Measurements from ENCODE around the gene PAH. TPM values are rescaled to one million over a fixed set of nuclear protein-coding genes. Genes with fewer than 3 reads are reported as not detected.

The PAH gene
- total and polyA plus RNA-seq, 10 of the 15 experiments (the other 5 are each of a cell fraction or from before 2014, with no cell fraction given) = 0.20 to 4.8 (median 0.55) TPM; not detected in 1

GRCh38 chr12:102903337-102904007, 13.6 kb downstream of the PAH start (continued):
- peak; percentile 52; the same call in 1 of the 2 replicates for TF ChIP-seq ZNF687 (IDR thresholded peaks at IDR 0.05)

- ChIA-PET SMC1A (ENCODE audit: uncharacterized antibody, unreplicated experiment) (interaction anchor here (1.0 to 4.9 kb wide), 10 partner anchors 10 to 646 kb away, joined by 3 to 39 read pairs (median 5); no protein-coding TSS in a partner anchor), RAD21 (ENCODE audit: unreplicated experiment) (interaction anchor here (0.6 to 4.4 kb wide), 12 partner anchors 10 to 646 kb away, joined by 3 to 17 read pairs (median 6); partner anchors contain the start of gene PAH), CTCF (interaction anchor here (1.4 to 4.2 kb wide), 5 partner anchors 11 to 647 kb away, joined by 5 to 19 read pairs (median 10); partner anchors contain the start of gene PAH), POLR2A (interaction anchor here (0.8 to 2.5 kb wide), 4 partner anchors 11 to 561 kb away, joined by 3 to 7 read pairs (median 4); partner anchors contain the start of gene PAH)
- no peak overlapping the region for H2AFZ ChIP-seq (ENCODE audit: control insufficient read depth, low read depth, low read length)
- no peak for DNase-seq (ENCODE audit: low read depth, low spot score)
- H3K9me3 ChIP-seq (replicated peaks; ENCODE audit: control insufficient read depth, insufficient read depth, low read length) = no peaks in the 10 kb centered on the region
- H3K4me1 ChIP-seq (ENCODE audit: control insufficient read depth, insufficient read depth, low read length) = no peaks in the 10 kb centered on the region
- in situ Hi-C loops (cut with MboI) (no loop called here), intact Hi-C loops (cut with micrococcal nuclease; ENCODE audit: unreplicated experiment) (no loop called here)
- WGBS (ENCODE audit: insufficient coverage, insufficient replicate concordance, low lambda C conversion rate, missing lambda C conversion rate) = 16% methylated on average over 3 of the region's 3 CpGs
- no peak overlapping the region for H3K27ac ChIP-seq (ENCODE audit: control insufficient read depth, insufficient read depth)
- H3K4me3 ChIP-seq = no peak overlapping the region
- H3K36me3 ChIP-seq (ENCODE audit: control insufficient read depth in 2 of 2, insufficient read depth in 2 of 2, low read length in 1 of 2) = no peaks in the 10 kb centered on the region
- ATAC-seq = peak; percentile 65
- H3K79me2 ChIP-seq (ENCODE audit: control insufficient read depth, insufficient read depth, low read length) = no peaks in the 10 kb centered on the region
- no peaks in the 10 kb centered on the region for H3K27me3 ChIP-seq (replicated peaks in 1 of 2; ENCODE audit: control insufficient read depth in 2 of 2, insufficient read depth in 2 of 2, low read length in 1 of 2)
- no peak overlapping the region for H3K9ac ChIP-seq (ENCODE audit: control insufficient read depth, insufficient read depth, low read length)
- no peak for FAIRE-seq
- BruUV-seq (replicated peaks) = no TSS peak
- H3K4me2 ChIP-seq (ENCODE audit: control insufficient read depth, insufficient read depth) = no peak overlapping the region
- H4K20me1 ChIP-seq (ENCODE audit: control insufficient read depth, insufficient read depth) = no peaks in the 10 kb centered on the region
- TF ChIP-seq ATF7 (IDR thresholded peaks at IDR 0.05; ENCODE audit: low read depth) (peak; percentile 39; the same call in 1 of the 2 replicates), MEF2A (IDR thresholded peaks at IDR 0.05; ENCODE audit: insufficient read depth, low read depth, low read length) (0 out of 2 replicates have a peak, but pooled peaks have one; percentile 15), NR2F1 (conservative IDR thresholded peaks at IDR 0.05) (0 out of 2 replicates have a peak, but pooled peaks have one; percentile 12), DPF2 (IDR thresholded peaks at IDR 0.05) (peak; percentile 38; the same call in 1 of the 2 replicates), SIN3A (IDR thresholded peaks at IDR 0.05; ENCODE audit: low read depth, low read length) (no peak), IRF5 (IDR thresholded peaks at IDR 0.05; ENCODE audit: borderline replicate concordance) (no peak), NBN (IDR thresholded peaks at IDR 0.05) (peak; percentile 37; the same call in 1 of the 2 replicates), MTA2 (IDR thresholded peaks at IDR 0.05; ENCODE audit: low read depth) (peak; percentile 77), MEF2B (IDR thresholded peaks at IDR 0.05; ENCODE audit: partially characterized antibody, poor library complexity, severe bottlenecking) (peak; percentile 77), IKZF2 (IDR thresholded peaks at IDR 0.05) (peak; percentile 52 to 55; a peak in 2 of 4 replicates), EGR1 (IDR thresholded peaks at IDR 0.05; ENCODE audit: borderline replicate concordance in 1 of 2, low read depth in 2 of 2, low read length in 2 of 2) (peak in 1 of 2 experiments; percentile 49; a peak in 1 of 3 replicates), RELB (IDR thresholded peaks at IDR 0.05; ENCODE audit: low read depth) (0 out of 2 replicates have a peak, but pooled peaks have one; percentile 33), IKZF1 (conservative IDR thresholded peaks at IDR 0.05) (peak; percentile 61), BRCA1 (IDR thresholded peaks at IDR 0.05; ENCODE audit: low read depth, low read length) (no peak)
Observed at GRCh38 chr12:102902093-102902492, 15.0 kb downstream of the PAH start.

Measured in GM12878 (cell line).